OCI-LY3 (cell line): ENCODE data around the gene SMC2.

ENCODE experiments used
- H2AFZ ChIP-seq: fragments of 200-600, 300-600 bp; shearing (Covaris generic); 2 replicates; pipeline ENCODE4 v1.6.0; 2014; ENCODE audit warnings: antibody characterized with exemption, low read depth, low read length
- H3K27ac ChIP-seq: fragments of 200-600, 300-600 bp; sonication (generic); 2 replicates; pipeline ENCODE4 v1.5.1; 2014; ENCODE audit warnings: mild to moderate bottlenecking, low read length, moderate library complexity, mixed read lengths
- H3K27me3 ChIP-seq: fragments of 200-600, 300-600 bp; sonication (generic); 2 replicates; pipeline ENCODE4 v1.6.1; 2014; ENCODE audit warnings: low read depth, low read length, mixed read lengths
- H3K36me3 ChIP-seq: fragments of 200-600, 300-600 bp; sonication (generic); replicated peaks from 2 replicates; pipeline ENCODE3; 2014; ENCODE audit warnings: low read depth, low read length, mixed read lengths
- H3K4me1 ChIP-seq: fragments of 300-600, 200-600 bp; sonication (generic); 2 replicates; pipeline ENCODE4 v1.6.1; 2014; ENCODE audit warnings: low read length, mixed read lengths
- H3K4me2 ChIP-seq: fragments of 200-600, 300-600 bp; sonication (generic); 2 replicates; pipeline ENCODE4 v1.6.1; 2014; ENCODE audit warnings: low read length, mixed read lengths
- H3K4me3 ChIP-seq: fragments of 300-600, 200-600 bp; sonication (generic); 2 replicates; pipeline ENCODE4 v1.5.1; 2014; ENCODE audit warnings: antibody characterized with exemption, mild to moderate bottlenecking, low read length, moderate library complexity
- H3K79me2 ChIP-seq: fragments of 300-600, 200-600 bp; shearing (Covaris generic); 2 replicates; pipeline ENCODE4 v1.6.1; 2014; ENCODE audit warnings: mild to moderate bottlenecking, low read length, mixed read lengths
- H3K9ac ChIP-seq: fragments of 300-600, 200-600 bp; shearing (Covaris generic); 2 replicates; pipeline ENCODE4 v1.6.0; 2014; ENCODE audit warnings: mild to moderate bottlenecking, low read length, moderate library complexity
- H3K9me3 ChIP-seq: fragments of 200-600, 300-600 bp; shearing (Covaris generic); 2 replicates; pipeline ENCODE4 v1.6.1; 2014; ENCODE audit warnings: low read length, mixed read lengths; ENCODE audit not compliant: insufficient read depth
- H4K20me1 ChIP-seq: fragments of 200-600, 300-600 bp; sonication (generic); 2 replicates; pipeline ENCODE4 v1.6.1; 2016; ENCODE audit warnings: low read length, mixed read lengths; ENCODE audit not compliant: insufficient read depth
- EZH2phosphoT487 ChIP-seq: fragments of 200-600 bp; shearing (Covaris generic); IDR thresholded peaks from 2 replicates; pipeline ENCODE4 v1.6.1; 2018; ENCODE audit warnings: antibody characterized with exemption, mixed run types, low read depth
- TF ChIP-seq, protein P1 (sequence below): fragments of 200-600, 300-600 bp; sonication (generic); IDR thresholded peaks from 2 replicates; pipeline ENCODE4 v1.5.1; 2014; ENCODE audit warnings: antibody characterized with exemption, low read length, low read depth

SMC2 gene

DNA sequence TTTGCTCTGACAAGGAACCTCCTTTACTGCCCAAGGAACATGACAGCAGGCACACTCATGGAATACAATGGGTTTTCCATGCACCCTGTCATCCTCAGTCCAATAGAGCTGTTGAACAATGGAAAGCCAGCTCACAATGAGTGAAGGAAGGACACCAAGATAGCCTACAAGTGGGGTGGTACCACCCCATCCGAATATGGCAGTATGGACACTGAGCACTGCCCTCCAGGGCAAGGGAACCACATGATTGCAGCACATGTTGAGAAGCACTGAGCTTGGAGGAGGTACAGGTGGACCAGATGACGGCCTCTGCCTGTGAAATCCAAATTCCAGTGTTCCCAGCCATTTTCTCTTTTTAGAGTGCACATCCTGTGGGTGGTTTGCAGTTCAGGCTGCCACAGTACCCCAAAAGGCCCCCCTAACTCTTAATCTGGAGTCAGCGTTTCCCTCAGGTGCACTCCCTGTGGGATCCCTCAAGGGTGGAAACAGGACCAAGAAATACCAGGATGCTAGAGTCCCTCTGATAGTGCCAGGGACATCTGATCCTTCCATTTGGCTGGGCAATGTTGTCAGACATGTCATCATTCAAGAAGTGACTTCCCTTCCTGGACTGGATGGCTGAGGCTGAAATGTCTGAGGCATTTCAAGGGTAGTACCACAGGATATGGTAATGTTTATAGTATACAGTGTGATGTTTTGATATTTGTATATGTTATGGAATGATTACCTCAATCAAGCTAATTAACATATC is 48.9 kb downstream of the SMC2 start:
- TF ChIP-seq, protein P1, sequence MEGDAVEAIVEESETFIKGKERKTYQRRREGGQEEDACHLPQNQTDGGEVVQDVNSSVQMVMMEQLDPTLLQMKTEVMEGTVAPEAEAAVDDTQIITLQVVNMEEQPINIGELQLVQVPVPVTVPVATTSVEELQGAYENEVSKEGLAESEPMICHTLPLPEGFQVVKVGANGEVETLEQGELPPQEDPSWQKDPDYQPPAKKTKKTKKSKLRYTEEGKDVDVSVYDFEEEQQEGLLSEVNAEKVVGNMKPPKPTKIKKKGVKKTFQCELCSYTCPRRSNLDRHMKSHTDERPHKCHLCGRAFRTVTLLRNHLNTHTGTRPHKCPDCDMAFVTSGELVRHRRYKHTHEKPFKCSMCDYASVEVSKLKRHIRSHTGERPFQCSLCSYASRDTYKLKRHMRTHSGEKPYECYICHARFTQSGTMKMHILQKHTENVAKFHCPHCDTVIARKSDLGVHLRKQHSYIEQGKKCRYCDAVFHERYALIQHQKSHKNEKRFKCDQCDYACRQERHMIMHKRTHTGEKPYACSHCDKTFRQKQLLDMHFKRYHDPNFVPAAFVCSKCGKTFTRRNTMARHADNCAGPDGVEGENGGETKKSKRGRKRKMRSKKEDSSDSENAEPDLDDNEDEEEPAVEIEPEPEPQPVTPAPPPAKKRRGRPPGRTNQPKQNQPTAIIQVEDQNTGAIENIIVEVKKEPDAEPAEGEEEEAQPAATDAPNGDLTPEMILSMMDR = no peak
- no peak for TF ChIP-seq EZH2phosphoT487
- Histone ChIP-seq H3K9ac (no peak overlapping the region), H2AFZ (no peak overlapping the region), H3K27me3 (no peaks in the 10 kb centered on the region), H3K4me2 (no peak overlapping the region), H3K79me2 (no peaks in the 10 kb centered on the region), H3K4me1 (0 out of 2 replicates have a peak, but pooled peaks cover under 1% of the 10 kb centered on the region), H3K36me3 (peaks cover 14% of the 10 kb centered on the region), H3K4me3 (no peak overlapping the region), H3K9me3 (no peaks in the 10 kb centered on the region), H3K27ac (no peak overlapping the region), H4K20me1 (no peaks in the 10 kb centered on the region)

GRCh38 chr9:104143550-104143910 is 49.4 kb downstream of the SMC2 start:
- Histone ChIP-seq H4K20me1 (no peaks in the 10 kb centered on the region), H3K27me3 (no peaks in the 10 kb centered on the region), H2AFZ (no peak overlapping the region), H3K4me3 (no peak overlapping the region), H3K4me2 (no peak overlapping the region), H3K79me2 (no peaks in the 10 kb centered on the region), H3K36me3 (peaks cover 14% of the 10 kb centered on the region), H3K4me1 (no peaks in the 10 kb centered on the region), H3K27ac (no peak overlapping the region), H3K9me3 (no peaks in the 10 kb centered on the region), H3K9ac (no peak overlapping the region)
- TF ChIP-seq, protein P1 = no peak
- TF ChIP-seq EZH2phosphoT487 = no peak

DNA sequence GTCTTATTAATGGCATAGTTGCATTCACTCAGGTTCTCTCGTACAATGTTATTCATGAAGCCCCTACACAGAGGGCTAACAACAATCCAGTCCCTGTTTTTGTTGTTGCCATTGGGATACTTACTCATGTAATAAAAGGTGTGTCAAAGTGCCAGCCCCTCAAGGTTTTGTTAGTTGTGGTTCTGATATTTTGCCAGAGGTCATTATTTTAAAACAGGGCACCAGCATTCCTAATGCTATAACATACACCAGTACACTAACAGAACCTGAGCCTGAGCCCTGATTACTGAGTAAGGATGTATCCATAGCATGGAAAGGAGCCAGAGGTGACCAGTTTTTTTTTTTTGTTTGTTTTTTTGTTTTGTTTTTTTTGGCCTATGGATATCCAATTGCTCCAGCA is 50.2 kb downstream of the SMC2 start:
- no peaks in the 10 kb centered on the region for H3K4me1 ChIP-seq
- H3K9ac ChIP-seq = no peak overlapping the region
- H3K27me3 ChIP-seq = no peaks in the 10 kb centered on the region
- H2AFZ ChIP-seq = no peak overlapping the region
- no peak overlapping the region for H3K27ac ChIP-seq
- no peaks in the 10 kb centered on the region for H3K9me3 ChIP-seq
- H3K4me2 ChIP-seq = no peak overlapping the region
- no peaks in the 10 kb centered on the region for H4K20me1 ChIP-seq
- no peaks in the 10 kb centered on the region for H3K79me2 ChIP-seq
- peaks cover 10% of the 10 kb centered on the region for H3K36me3 ChIP-seq
- TF ChIP-seq, protein P1 = no peak
- no peak for TF ChIP-seq EZH2phosphoT487
- H3K4me3 ChIP-seq = no peak overlapping the region

GRCh38 chr9:104173067-104173466 is 79.0 kb downstream of the SMC2 start:
- H3K36me3 ChIP-seq = no peaks in the 10 kb centered on the region
- H3K4me1 ChIP-seq = peaks cover 15% of the 10 kb centered on the region
- H3K79me2 ChIP-seq = no peaks in the 10 kb centered on the region
- no peak overlapping the region for H3K27ac ChIP-seq
- no peaks in the 10 kb centered on the region for H4K20me1 ChIP-seq
- H3K4me2 ChIP-seq = no peak overlapping the region
- peaks cover 14% of the 10 kb centered on the region; the same call in 1 of the 2 replicates for H3K27me3 ChIP-seq
- TF ChIP-seq, protein P1 = no peak
- TF ChIP-seq EZH2phosphoT487 = no peak
- no peaks in the 10 kb centered on the region for H3K9me3 ChIP-seq
- H3K9ac ChIP-seq = no peak overlapping the region
- H2AFZ ChIP-seq = no peak overlapping the region
- H3K4me3 ChIP-seq = no peak overlapping the region
